CD4-positive, alpha-beta T cell (primary cell): ENCODE data around the gene PLG. TPM values are rescaled to one million over a fixed set of nuclear protein-coding genes. Genes with fewer than 3 reads are reported as not detected.

Experiments used
- ATAC-seq: fragments of 200-7000 bp; cut with Tn5 transposase; one replicate; pipeline ENCODE4 v1.10.0; 2022; ENCODE audit warnings: mild to moderate bottlenecking; ENCODE audit not compliant: poor library complexity
- CTCF ChIA-PET: fragments of 350-600 bp; sonication (Branson Sonifier 250); formaldehyde crosslinking; loops from one replicate; lab custom pipeline; 2021; ENCODE audit warnings: antibody characterized with exemption, inconsistent platforms; lab: Charles Lee
- POLR2A ChIA-PET: fragments of 350-600 bp; sonication (Branson Sonifier 250); formaldehyde crosslinking; loops from one replicate; lab custom pipeline; 2021; ENCODE audit warnings: antibody characterized with exemption, inconsistent platforms; lab: Charles Lee
- DNase-seq, 14 experiments: peaks; one replicate each; pipeline ENCODE4 v3.0.0-alpha.2; 2013 to 2020; ENCODE audit warnings: mixed read lengths in 2 of 14
- H3K27ac ChIP-seq, 2 donors: one replicate each; pipeline versions ENCODE4 v1.5.1 to v1.7.0; 2013; ENCODE audit warnings: low read length in 2 of 2, low read depth in 1 of 2, mild to moderate bottlenecking in 1 of 2
- H3K27me3 ChIP-seq, 2 experiments: 1 replicate in 1 of 2; 2 replicates in 1 of 2; pipeline versions ENCODE4 v1.6.1 to v1.7.0; 2013; ENCODE audit warnings: low read length in 2 of 2, control low read depth in 1 of 2, mild to moderate bottlenecking in 1 of 2, moderate library complexity in 1 of 2; ENCODE audit not compliant: insufficient read depth in 2 of 2, control insufficient read depth in 1 of 2
- H3K36me3 ChIP-seq: one replicate; pipeline ENCODE4 v1.6.1; 2013; ENCODE audit warnings: low read length, control low read depth; ENCODE audit not compliant: insufficient read depth
- H3K4me1 ChIP-seq: one replicate; pipeline ENCODE4 v1.6.1; 2013; ENCODE audit warnings: low read length, control low read depth; ENCODE audit not compliant: insufficient read depth
- H3K4me3 ChIP-seq: one replicate; pipeline ENCODE4 v1.5.1; 2013; ENCODE audit warnings: mild to moderate bottlenecking, low read length, moderate library complexity
- H3K9me3 ChIP-seq, 2 experiments: 1 replicate in 1 of 2; 2 replicates in 1 of 2; pipeline versions ENCODE4 v1.6.1 to v1.7.0; 2013; ENCODE audit warnings: low read length in 2 of 2, mild to moderate bottlenecking in 2 of 2, control low read depth in 1 of 2, moderate library complexity in 1 of 2; ENCODE audit not compliant: control insufficient read depth in 1 of 2, insufficient read depth in 1 of 2
- H3K27ac Mint-ChIP-seq: one replicate; pipeline ENCODE4 v1.8.0; 2020; ENCODE audit warnings: mixed read lengths
- H3K27me3 Mint-ChIP-seq: one replicate; pipeline ENCODE4 v1.8.0; 2021; ENCODE audit warnings: mixed read lengths
- H3K36me3 Mint-ChIP-seq: one replicate; pipeline ENCODE4 v1.8.0; 2021; ENCODE audit warnings: low read depth, mixed read lengths
- H3K4me1 Mint-ChIP-seq: one replicate; pipeline ENCODE4 v1.8.0; 2021; ENCODE audit warnings: low read depth, mixed read lengths
- H3K4me3 Mint-ChIP-seq: one replicate; pipeline ENCODE4 v1.8.0; 2020; ENCODE audit warnings: mild to moderate bottlenecking, mixed read lengths
- H3K9me3 Mint-ChIP-seq: one replicate; pipeline ENCODE4 v1.8.0; 2020; ENCODE audit warnings: mixed read lengths
- intact Hi-C, 2 experiments: fragments of 100-400 bp; cut with DNase I in 1 of 2; cut with micrococcal nuclease in 1 of 2; formaldehyde crosslinking; loops; one replicate each; pipeline versions ENCODE4 v1.15.1 to v1.9.0; 2023 to 2025; cut with DNase I, micrococcal nuclease
- total RNA-seq, 174 experiments: library from RNA in 2 of 174; stranded (reverse) in 2 of 174; gene quantifications; one replicate each; pipeline ENCODE4 v1.2.3 and lab custom pipeline; 2021 to 2026
- TF ChIP-seq, protein P1 (sequence below): fragments of 200-600 bp; IDR thresholded peaks from one replicate; pipeline ENCODE4 v1.8.0; 2022; ENCODE audit warnings: antibody characterized with exemption, mild to moderate bottlenecking

The PLG gene
- total RNA-seq, 2 experiments from 2014 or later, result not detected

DNA sequence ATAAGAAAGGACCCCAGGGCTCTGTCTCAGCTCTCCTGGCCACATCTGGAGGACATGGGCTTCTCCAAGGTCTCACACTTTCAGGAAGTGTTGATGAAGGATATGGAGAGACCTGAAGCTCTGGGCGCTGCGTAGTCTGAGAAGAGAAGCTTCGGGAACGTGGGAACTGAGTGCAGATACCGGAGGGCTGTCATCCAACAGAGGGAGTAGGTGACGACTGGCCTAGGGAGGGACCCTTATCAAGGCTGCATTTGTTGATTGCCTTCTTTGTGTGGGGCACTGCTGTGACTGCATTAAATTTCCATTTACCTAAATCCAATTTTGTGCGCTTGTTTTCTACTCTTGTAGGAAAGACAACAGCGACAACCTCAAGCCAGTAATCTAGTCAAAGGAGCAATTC is 63.4 kb downstream of the PLG start:
- Mint-ChIP-seq H3K4me1 (no peaks in the 10 kb centered on the region), H3K9me3 (peaks cover 2% of the 10 kb centered on the region), H3K4me3 (no peak overlapping the region), H3K27me3 (peaks cover 63% of the 10 kb centered on the region), H3K27ac (no peak overlapping the region), H3K36me3 (no peaks in the 10 kb centered on the region)
- Histone ChIP-seq H3K9me3 (peaks cover 0 to 3% of the 10 kb centered on the region in 2 experiments), H3K27me3 (peaks cover 13 to 32% of the 10 kb centered on the region in 2 experiments), H3K36me3 (no peaks in the 10 kb centered on the region), H3K4me3 (no peak overlapping the region), H3K4me1 (no peaks in the 10 kb centered on the region), H3K27ac (no peak overlapping the region)
- intact Hi-C loops, result loop anchor here in 1 of 2 experiments (5.0 kb wide), 1 partner anchor 243 kb away; no protein-coding TSS in a partner anchor
- TF ChIP-seq, protein P1, sequence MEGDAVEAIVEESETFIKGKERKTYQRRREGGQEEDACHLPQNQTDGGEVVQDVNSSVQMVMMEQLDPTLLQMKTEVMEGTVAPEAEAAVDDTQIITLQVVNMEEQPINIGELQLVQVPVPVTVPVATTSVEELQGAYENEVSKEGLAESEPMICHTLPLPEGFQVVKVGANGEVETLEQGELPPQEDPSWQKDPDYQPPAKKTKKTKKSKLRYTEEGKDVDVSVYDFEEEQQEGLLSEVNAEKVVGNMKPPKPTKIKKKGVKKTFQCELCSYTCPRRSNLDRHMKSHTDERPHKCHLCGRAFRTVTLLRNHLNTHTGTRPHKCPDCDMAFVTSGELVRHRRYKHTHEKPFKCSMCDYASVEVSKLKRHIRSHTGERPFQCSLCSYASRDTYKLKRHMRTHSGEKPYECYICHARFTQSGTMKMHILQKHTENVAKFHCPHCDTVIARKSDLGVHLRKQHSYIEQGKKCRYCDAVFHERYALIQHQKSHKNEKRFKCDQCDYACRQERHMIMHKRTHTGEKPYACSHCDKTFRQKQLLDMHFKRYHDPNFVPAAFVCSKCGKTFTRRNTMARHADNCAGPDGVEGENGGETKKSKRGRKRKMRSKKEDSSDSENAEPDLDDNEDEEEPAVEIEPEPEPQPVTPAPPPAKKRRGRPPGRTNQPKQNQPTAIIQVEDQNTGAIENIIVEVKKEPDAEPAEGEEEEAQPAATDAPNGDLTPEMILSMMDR, result no peak
- ATAC-seq (no peak), DNase-seq (no peak)
- POLR2A ChIA-PET, result no interaction called here
- CTCF ChIA-PET, result no interaction called here

DNA sequence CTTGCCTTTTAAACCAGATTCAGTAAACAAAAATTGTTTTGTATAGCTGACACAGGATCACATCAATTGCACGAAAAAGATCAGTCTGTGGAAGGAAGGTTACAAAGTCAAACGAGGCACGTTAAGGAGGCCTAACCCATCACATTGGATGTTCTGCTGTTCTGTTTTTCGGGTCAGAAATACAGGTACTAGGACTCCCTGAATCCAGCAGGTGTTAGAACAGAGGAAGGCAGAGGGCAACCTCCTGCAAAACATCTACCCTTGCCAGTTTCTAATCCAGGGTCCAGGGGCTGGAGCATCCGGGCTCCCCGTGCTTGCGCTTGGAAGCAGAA is 64.6 kb downstream of the PLG start:
- Mint-ChIP-seq H3K27ac (no peak overlapping the region), H3K9me3 (peaks cover 2% of the 10 kb centered on the region), H3K4me1 (no peaks in the 10 kb centered on the region), H3K27me3 (peaks cover 63% of the 10 kb centered on the region), H3K36me3 (no peaks in the 10 kb centered on the region), H3K4me3 (no peak overlapping the region)
- TF ChIP-seq, protein P1, result no peak
- POLR2A ChIA-PET, result no interaction called here
- DNase-seq, result no peak
- Histone ChIP-seq H3K4me3 (no peak overlapping the region), H3K36me3 (no peaks in the 10 kb centered on the region), H3K4me1 (no peaks in the 10 kb centered on the region), H3K27me3 (peaks cover 13 to 32% of the 10 kb centered on the region in 2 experiments), H3K9me3 (no peaks in the 10 kb centered on the region), H3K27ac (no peak overlapping the region)
- intact Hi-C loops, result loop anchor here in 1 of 2 experiments (5.0 kb wide), 1 partner anchor 244 kb away; no protein-coding TSS in a partner anchor
- ATAC-seq, result no peak
- CTCF ChIA-PET, result no interaction called here

DNA sequence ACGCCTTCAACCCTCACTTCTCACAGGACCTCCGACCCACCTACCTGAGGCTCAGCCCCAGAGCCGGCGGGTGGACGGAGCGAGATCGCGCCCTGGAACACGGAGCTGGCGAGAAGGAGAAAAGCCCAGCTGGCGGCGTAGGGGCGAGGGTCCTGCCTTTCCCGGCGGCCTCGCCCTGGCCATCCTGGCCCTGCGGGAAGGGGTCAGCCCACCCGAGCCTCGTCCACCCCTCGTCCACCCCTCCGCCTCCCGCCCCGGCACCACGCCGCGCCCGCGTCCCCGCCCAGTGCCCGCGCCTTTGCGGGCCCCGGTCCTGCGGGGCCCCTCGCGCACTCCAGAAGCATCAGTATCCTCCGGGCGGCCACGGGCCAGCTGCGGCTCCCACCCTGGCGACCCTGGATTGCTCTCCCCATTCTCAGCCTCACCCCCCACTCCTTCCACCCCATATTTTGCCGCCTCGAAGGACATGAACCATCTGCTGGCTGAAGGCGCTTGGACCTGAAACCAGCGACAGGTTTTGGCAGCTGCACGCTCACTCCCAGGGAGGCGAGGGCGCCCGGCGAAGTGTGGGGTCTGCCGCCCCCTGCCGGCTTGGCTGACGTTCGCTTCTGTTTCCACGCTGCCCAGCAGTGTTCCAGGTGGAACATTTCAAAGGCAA is 65.1 kb downstream of the PLG start:
- Mint-ChIP-seq H3K4me3 (peak overlapping the region; percentile 37), H3K27ac (no peak overlapping the region), H3K4me1 (no peaks in the 10 kb centered on the region), H3K9me3 (peaks cover 2% of the 10 kb centered on the region), H3K36me3 (no peaks in the 10 kb centered on the region), H3K27me3 (peaks cover 62% of the 10 kb centered on the region)
- Histone ChIP-seq H3K27me3 (peaks cover 13 to 32% of the 10 kb centered on the region in 2 experiments), H3K36me3 (no peaks in the 10 kb centered on the region), H3K4me3 (peak overlapping the region; percentile 34), H3K9me3 (no peaks in the 10 kb centered on the region), H3K27ac (no peak overlapping the region), H3K4me1 (no peaks in the 10 kb centered on the region)
- CTCF ChIA-PET, result interaction anchor here (0.6 kb wide), 1 partner anchor 48 kb away, joined by 3 read pairs; no protein-coding TSS in a partner anchor
- DNase-seq (peak in 13 of 14 experiments; percentile 14 to 54 (median 35)), ATAC-seq (peak; percentile 48)
- intact Hi-C loops, result loop anchor here in 1 of 2 experiments (5.0 kb wide), 1 partner anchor 245 kb away; no protein-coding TSS in a partner anchor
- POLR2A ChIA-PET, result no interaction called here
- TF ChIP-seq, protein P1, result peak; percentile 37
